Renal cortex interstitium (tissue), 11 donors: ENCODE data around the gene TBC1D2B. TPM values are rescaled to one million over a fixed set of nuclear protein-coding genes. Genes with fewer than 3 reads are reported as not detected.

ENCODE experiments used
- DNase-seq, 11 donors: peaks; one replicate each; pipeline ENCODE4 v3.0.0-alpha.2; 2013; ENCODE audit warnings: low read depth in 9 of 11, low spot score in 4 of 11; ENCODE audit errors: extremely low read depth in 1 of 11
- polyA plus RNA-seq, 3 donors: library from polyadenylated mRNA; unstranded; fragments of 120-200 nt; gene quantifications; one replicate each; pipeline ENCODE4 v1.2.1, GENCODE V29; 2013; ENCODE audit not compliant: insufficient read length in 3 of 3

Gene TBC1D2B
- polyA plus RNA-seq, 3 donors = 27.7 to 30.5 (median 29.8) TPM

DNA sequence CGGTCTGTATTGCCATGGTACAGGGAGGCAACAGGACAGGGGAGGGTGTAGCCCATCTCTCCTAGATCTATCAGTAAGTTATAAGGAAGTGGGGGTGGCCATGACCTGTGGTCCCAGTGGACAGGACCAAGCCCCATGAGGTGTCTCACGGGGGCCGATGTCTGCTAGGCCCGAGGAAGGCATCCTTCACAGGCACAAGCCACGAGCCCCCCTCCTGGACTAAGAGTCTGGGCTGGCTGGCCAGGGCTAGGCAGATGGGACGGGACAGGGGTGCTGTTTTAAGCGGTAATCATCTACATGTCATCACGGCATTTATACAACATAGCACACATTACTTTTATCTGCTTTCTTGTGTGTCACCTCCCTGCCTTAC, 2.6 kb upstream of the TBC1D2B start:
- DNase-seq = no peak

DNA sequence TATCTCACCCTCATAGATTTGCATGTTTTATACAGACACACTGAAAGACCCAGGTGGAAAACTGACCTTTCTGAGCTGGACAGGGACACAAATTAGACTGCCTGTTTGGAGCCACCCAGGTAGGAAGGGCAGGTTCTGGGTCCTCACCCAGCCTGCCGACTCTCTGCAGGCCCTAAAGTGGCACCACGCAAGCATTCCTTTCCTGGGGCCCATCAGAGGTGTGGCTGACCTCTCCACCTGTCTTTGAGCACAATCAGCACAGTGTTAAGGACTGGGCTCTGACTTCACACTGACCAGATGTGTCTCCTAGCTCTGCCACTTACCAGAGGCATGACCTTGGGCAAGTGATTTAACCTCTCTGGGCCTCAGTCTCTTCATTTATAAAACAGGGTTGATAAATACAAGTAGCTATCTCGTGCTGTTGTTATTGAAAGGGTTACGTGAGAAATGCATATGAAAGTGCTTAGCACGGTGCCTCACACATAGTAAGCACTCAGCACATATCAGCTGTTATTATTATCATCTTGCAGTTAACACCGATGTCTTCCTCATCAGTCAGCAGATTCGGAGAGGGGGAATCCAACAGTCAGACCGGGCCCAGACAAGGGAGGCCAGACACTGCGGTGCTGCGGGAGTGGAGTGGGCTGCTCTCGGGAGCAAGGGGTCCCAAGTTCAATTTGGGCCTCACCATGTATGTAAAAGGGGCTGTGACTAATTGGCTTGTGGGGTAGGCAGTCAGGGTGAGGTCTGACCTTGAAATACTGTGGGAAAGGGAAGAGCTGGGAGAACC, 2.0 kb upstream of the TBC1D2B start:
- DNase-seq = no peak

DNA sequence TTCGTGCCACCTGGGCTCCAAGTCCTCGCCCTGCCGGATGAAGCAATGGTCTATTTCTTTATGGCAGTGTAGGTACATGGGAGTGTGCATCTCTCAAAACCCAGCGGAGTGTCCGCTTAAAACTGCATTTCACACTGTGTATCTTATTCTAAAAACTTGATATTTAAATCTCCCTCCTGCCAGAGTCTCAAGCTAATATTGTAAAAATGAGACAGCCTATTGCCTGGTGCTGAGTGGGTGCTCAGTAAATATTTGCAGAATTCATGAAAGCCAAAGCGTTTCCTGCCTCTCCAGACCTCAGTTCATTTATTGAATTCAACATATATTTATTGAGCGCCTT, 330 bp upstream of the TBC1D2B start:
- DNase-seq = no peak

DNA sequence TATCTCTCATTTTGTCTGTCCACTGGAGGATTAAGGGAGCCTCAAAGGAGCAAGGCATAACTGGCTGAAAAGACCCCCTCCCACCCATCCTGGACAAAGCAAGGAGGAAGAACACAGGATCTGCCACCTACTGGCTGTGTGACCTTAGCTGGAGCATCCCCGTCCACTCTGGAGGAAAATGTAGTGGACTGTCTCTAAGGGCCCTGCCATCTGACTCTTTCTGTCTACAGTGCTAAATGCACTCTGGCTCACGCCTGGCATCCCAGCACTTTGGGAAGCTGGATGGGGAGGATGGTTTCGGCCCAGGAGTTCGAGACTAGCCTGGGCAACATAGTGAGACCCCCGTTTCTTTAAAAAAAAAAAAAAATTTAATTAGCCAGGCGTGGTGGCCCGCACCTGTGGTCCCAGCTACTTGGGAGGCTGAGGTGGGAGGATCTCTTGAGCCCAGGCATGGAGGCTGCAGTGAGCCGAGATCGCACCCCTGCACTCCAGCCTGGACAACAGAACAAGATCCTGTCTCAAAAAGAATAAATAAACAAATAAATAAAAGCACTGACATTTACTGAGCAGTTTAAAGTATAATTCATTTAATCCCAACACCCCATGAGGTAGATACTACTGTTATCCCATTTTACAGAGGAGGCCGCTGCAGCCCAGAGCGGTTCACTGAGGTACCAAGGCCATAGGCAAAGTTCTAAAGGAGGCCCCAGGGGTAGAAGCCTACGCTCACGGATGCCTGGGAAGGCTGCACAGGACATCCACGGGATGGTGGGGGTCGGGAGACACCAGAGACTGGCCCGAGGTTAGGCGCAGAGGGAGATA, 1.1 kb downstream of the TBC1D2B start:
- DNase-seq = no peak

DNA sequence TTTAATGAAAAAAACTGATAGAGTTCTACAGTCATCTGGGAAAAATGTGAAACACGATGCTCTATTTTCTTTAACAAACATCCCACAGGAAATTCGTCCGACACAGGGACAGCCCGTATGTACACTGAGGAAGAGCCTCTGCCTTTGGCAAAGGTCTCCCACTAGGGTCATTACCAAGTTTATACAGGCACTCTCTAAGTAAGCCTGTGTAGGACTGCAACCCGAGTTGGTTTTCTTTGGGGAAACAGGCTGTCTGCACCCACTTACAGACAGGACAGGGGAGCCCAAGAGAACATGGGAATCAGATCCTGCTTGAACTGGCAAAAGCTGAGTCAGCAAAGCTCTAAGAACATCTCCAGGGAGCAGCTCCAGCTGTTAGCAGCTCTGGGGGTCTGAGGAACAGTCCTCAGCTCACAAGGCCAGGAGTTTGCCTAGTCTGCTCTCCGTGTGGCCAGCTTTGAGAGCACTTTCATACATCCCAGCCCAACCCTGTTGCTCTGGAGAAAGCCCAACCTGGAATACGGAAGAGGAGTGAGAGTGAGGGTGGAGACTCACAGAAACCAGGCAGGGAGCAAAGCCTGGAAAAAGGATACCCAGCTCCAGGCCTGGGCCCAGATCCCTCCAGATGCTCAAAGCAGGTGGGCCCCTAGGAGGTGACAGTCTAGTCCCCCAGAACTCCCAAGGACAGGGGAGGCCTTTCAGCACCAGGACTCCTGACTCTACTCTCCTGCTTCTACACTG, 1.9 kb downstream of the TBC1D2B start:
- peak in 7 of 11 donors; percentile 65 to 78 (median 70) for DNase-seq

DNA sequence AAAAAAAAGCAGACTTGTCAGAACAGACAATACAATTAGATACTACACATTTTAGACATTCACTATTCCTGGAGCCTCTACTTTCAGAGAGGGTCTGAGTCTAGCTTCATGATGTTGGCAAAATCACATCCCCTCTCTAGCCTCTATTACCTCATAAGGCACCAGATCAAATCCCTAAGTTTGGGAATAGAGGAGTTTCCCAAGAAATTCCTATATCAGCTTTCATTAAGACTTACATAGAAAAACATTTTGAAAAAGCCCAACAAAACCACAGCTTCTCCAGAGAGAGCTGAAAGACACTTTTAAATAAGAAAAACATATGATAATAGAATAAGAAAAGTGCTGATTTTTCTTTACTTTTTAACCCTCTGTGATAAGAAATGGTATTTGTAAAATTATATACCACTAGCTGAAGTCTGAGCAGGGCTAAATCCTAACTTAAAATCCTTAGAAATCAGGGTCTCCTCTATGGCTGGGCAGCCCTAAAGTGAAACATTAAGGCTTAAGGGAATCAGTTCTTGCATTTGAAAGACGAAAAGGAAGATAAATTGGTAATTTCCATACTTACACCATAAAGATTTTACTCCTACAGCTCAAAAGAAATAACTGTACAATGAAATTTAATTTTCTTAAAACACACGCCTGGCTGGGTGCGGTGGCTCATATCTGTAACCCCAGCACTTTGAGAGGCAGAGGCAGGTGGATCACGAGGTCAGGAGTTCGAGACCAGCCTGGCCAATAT, 4.3 kb downstream of the TBC1D2B start:
- no peak for DNase-seq

DNA sequence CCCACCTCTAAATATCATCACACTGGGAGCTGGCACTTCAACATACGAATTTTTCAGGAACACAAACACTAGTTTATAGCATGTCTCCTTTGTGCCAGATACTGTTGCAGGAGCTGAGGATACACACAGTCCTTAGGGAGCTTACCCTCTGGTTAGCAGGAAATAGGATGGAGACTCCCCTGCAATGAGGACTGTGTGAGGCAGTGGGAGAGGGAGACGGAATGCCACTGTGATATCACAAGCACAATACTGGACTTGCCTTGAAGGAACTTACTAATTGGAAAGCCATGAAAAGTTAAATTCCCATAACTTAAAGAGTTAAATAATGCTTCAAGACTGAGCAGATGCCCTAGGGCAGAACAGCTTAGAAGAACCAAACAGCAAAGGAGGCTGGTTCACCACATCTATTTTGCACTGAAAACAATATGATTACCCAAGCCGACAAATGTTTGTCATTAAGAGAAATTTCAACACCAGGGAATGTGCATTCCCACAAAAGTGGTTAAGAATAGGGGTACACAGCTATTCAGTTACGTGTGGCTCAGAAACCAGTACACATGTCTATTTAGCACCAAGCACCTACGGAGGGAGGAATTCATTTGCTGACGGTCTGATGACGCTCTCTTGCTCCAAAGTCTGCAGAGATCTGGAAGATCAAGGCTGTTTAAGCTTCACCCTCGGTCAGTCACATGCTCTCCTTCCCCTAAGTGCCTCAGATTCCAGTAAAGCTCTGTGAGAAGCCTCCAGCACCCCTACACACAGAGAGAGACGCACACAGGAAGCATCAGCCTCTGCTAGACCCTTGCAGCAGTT, 5.2 kb downstream of the TBC1D2B start:
- DNase-seq = peak in 2 of 11 donors; percentile 22 to 60

DNA sequence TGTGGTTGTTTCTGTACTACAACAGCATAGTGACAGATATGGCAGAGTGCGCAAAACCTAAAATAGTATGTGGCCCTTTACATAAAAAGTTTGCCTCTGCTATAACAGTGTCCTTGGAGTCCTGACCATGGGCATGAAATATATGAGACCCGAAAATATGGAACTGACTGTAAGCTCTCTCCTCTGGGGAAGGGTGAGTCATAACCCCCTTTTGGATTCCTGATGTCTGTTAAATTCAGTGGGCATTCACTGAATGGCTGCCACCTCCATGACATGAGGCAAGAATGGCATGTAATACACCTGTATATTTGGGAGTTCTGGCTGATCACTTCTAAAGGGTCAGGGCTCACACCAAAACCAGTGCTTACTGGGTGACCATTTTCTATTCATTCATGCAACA, 6.1 kb downstream of the TBC1D2B start:
- DNase-seq = no peak

DNA sequence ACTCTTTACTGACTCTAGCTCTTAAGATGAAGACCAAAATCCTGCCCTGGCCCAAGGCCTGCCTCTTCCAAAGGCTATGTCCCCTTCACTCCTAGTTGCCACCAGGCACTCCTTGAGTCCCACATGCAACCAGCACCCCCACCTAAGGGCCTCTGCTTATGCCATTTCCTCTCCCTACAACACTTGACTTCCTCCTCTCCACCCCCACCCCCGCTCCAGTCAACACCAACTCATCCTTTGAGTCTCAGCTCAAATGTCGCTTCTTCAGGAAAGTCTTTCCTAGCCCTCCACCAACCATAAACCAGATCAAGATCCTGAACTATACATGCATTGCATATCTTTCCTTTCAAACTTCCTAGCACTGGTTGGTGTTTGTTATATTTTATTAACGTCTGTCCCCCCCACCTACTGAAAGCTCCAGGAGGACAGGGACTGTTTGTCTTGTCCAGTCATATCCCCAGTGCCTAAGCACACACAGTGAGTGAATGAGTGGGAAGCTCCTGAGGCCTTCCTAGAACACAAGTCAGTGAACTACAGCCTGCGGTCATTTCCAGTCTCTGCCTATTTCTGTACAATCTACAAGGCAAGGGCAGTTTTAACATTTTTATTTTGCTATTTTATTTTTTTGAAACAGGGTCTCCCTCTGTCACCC, 7.3 kb downstream of the TBC1D2B start:
- DNase-seq = no peak

DNA sequence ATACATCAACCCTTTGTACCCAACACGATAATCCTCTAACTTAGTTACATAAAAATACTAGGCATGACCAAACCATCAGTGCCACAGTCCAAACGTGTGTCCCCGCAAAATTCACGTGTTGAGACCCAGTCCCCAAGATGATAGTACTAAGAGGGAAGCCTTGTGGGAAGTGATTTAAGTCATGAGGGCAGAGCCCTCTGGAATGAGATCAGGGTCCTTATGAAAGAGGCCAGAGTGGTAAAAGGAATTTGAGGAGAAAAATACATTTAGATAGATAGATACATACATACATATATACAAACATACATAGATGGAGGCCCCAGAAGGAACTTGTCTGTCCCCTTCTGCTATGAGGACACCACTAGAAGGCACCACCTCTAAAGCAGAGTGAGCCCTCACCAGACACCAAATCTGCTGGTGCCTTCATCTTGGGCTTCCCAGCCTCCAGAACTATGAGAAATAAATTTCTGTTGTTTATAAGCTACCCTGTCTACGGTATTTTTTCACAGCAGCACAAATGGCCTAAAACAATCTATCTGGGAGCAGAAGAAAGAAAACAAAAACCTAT, 8.0 kb downstream of the TBC1D2B start:
- DNase-seq = no peak

DNA sequence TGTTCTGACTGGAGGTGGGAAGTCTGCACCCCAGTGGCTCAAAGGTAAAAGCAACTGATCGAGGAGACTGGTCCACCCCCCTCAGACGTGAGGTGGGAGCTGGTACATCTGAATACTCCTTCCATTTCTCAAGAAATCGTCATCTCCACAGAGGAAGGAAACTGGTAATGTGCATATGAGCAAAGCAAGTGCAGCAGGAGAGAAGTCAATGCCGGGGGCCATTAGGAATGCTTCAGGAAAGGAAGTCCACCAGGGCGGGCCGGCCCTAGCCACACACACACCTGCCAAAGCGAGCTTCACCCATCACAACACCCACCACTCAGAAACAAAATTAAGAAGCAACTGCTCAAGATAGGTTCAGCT, 8.5 kb downstream of the TBC1D2B start:
- no peak for DNase-seq

DNA sequence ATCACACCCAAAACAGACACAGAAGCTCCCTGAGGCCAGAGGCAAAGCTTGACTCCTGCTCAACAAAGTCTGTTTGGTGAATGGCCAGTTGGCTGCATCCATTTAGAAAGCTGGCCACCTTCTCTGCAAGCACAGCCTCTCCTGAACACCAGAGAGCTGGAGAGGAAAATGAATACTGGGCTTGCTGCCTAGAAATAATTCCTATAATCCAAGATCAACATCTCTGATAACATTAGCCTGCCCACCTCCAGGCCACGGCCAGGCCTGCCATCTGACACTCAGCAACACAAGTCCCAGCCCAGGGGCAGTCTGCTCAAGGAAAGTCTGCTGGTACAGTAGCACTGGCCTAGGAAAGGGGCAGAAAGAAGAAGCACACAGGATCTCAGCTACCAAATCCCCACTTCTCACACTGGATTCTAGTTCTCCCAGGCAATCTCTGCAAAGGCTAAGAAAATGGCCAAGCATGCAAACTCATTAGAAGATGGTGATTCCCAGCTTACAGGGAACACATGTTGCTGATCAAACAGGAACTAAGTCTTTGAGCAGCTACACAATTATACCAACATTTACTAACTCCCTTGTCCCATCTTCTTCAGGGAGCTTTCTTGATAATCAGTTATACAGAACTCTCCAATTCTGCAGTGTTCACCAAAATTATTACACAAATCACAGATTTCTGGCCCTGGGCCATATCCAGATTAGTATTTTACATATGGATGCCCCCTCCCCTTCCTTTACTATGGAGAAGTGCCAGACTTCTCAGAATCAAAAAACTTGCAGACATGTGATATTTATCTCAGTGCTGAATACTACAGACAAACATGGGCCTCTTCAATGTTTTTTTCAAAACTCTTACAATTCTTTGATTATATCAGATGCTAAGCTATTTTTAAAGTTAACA, 9.9 kb downstream of the TBC1D2B start:
- no peak for DNase-seq

DNA sequence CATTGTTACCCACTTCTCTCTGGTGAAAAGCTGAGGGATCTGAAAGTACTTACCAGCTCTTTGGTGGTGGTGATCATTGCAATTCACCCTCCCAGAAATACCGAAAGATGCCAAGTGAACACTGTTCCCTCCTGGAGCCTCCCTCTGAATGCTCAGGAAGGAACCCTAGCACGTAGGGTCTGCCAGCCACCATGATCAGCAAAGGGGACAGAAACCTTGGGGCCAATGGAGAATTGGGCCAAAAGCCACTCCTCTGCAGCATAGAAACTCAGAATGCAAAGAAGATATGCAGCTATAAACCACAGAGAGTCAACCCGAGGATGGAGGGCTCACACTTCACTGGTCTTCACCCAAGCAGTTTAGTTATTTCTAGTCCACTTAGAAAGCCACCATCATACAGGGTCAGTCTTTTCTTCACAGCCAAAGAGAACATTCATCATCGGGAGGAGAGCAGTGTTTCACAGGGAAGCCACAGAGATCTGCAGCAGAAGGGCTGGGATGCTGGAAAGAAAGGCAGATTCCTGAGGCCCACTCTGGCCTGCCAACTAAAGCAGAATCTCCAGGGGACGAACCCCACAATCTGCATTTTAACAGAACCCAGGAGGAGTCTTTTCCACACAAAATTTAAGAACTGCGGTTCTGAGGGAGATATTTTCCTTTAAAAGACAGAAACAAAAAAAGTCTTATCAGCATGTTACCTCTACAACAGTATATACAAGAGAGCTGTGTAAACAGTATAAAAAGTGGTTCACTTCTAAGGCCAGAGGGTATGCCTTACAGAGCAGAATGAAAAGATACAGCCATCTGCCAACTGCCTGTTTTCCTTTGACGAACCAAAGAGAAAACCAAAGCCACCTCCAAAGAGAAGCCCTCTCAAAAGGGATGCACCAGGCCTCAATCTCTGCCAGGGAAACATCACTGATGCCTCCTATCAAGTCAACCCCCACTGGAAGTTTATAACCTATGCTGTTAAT, 11.3 kb downstream of the TBC1D2B start:
- DNase-seq = no peak

DNA sequence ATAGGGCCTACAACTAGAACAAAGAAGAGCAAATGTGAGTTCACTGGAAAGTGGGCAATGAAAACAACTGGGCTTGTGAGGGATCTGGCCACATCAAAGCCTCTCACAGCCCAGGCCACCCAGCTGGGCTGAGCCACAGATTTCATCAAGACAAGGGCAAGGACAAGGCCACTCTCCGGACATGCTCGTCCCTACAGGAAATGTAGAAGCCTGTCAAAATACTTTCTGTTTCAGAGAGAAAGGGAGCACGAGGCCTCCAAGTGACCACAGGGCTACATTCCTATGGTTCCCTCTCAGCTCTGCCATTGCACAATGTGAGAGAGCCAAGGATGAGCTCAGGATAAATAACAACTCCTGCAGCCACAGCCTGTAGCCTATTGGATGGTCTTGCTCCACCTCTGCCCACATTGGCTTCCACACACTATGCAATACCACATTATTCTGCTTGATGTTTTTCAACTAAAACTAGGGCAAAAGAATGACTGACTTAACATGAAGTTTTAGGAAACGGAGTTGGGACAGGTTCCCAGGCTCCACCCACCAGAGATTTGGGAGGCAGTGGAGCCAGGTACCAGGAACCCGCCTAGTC, 12.1 kb downstream of the TBC1D2B start:
- DNase-seq = peak in 1 of 11 donors; percentile 28

DNA sequence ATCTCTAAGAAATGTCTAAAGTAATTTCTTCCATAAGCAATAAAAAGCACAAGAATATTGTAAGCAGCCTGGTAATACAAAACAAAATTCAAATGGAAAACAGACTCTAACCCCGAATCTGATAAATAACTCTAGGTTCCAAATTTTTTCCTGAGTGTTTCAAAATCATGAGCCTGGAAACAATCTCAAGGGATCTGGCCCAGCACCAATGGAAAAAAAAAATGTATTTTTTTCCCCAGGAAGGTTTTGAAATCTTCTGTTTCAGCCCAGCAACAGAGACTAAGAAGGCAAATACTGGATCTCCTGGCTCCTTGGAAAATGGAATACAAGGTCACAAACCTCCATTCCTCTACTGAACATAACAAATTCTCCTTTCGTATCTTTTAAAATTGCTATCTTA, 13.0 kb downstream of the TBC1D2B start:
- DNase-seq = no peak
